NCI-H446 (cell line): ENCODE measurements around the gene UGCG.
A peak's percentile ranks its signal among the peaks of the same experiment; 100 is the strongest.
"Not testable (repeated sequence)": the region's sequence is repeated elsewhere in the genome, so short reads cannot be mapped to it uniquely, and the experiment has no call there.

Experiments
- DNase-seq, 2 experiments: peaks; one replicate each; lab custom pipeline; 2025; lab: John Stamatoyannopoulos, UW

The UGCG gene

DNA sequence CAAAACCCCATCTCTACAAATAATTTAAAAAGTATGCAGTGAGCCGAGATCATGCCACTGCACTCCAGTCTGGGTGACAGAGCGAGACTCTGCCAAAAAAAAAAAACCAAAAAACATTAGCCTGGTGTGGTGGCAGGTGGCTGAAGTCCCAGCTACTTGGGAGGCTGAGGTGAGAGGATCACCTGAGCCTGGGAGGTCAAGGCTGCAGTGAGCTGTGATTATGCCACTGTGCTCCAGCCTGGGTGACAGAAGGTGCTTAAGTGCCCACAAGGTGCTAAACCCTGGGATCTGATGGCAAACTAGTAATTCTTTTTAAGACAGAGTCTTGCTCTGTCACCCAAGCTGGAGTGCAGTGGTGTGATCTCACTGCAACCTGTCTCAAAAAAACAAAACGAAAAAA lies 5.7 kb upstream of the UGCG start:
- not testable (repeated sequence) for DNase-seq

DNA sequence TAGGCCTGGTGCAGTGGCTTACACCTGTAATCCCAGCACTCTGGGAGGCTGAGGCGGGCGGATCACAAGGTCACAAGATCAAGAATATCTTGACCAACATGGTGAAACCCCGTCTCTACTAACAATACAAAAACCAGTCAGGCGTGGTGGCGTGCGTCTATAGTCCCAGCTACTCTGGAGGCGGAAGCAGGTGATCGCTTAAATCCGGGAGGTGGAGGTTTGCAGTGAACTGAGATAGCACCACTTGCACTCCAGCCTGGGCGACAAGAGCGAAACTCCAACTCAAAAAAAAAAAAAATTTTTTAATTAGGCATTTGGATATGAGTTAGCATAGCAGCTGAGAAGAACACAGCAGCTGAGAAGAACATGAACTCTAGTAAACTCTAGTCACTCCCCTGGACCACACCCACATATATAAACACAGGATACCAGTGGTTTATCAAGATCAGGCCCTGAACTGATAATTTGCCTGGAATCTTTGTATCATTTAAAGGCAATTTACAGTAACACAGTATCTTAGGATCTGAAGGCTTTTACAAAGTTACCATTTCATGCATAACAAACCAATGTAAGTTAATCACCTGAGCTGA lies 4.6 kb upstream of the UGCG start:
- DNase-seq: no peak

GRCh38 chr9:111896942-111897600 lies 457 bp downstream of the UGCG start:
- no peak for DNase-seq

DNA sequence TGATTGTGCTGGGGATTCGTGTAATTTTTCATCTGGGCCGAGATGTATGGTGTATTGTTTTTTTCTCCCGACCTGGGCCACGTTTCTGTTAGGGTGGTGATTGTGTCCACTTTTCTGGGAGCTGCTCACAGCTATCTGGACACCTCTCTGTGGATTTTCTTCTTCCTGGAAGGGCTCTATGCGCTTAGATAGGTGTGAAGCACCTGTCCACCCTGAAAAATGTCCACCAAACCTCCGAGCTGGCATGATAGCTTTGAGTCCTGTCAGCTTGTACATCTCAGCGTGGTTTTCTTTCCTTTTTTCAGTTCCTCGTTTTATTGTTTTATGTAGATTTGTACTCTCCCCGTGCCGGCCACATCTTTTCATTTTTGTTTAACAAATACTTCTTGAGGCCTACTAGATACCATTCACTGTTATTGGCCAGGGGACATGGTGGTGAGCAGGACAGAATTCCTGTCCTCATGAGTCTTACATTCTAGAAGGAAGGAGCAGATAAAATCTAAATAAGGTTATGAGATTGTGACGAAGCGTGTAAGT lies 1.1 kb downstream of the UGCG start:
- DNase-seq: no peak

GRCh38 chr9:111898331-111899096 lies 1.9 kb downstream of the UGCG start:
- no peak for DNase-seq

- DNase-seq: no peak
Measured at GRCh38 chr9:111900151-111900857, 3.7 kb downstream of the UGCG start.

- no peak for DNase-seq
Measured at GRCh38 chr9:111900858-111901612, 4.4 kb downstream of the UGCG start.

GRCh38 chr9:111902391-111903139 lies 6.0 kb downstream of the UGCG start:
- DNase-seq: no peak

DNA sequence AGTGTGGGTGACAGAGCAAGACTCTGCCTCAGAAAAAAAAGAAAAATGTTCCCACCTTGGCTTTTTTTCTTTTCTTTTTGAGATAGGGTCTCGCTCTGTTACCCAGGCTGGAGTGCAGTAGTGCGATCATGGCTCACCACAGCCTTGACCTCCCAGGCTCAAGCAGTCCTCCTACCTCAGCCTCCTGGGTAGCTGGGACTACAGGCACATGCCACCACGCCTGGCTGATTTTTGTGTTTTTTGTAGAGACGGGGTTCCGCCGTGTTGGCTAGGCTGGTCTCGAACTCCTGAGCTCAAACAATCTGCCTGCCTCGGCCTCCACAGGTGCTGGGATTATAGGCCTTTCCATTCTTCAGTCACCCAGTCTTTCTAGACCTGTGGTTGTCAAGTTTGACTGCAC lies 6.9 kb downstream of the UGCG start:
- not testable (repeated sequence) for DNase-seq

DNA sequence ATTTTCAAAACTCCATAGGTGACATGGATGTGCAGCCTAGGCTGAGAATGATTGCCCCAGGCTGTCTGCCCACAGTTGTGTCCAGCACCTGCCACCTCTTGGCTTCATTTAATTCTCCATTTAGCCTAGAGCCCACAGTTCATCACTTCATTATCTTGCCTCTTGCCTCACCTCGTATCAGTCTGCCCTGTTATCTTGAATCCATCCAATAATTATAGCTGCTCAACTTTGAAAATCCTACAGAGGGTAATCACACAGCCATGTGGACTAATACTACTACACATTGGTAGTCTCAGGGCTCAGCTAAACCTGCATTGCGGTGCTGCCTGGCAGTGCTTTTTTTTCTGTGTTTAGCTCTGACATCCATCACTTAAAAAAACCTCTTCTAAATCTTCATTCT lies 7.4 kb downstream of the UGCG start:
- no peak for DNase-seq

DNA sequence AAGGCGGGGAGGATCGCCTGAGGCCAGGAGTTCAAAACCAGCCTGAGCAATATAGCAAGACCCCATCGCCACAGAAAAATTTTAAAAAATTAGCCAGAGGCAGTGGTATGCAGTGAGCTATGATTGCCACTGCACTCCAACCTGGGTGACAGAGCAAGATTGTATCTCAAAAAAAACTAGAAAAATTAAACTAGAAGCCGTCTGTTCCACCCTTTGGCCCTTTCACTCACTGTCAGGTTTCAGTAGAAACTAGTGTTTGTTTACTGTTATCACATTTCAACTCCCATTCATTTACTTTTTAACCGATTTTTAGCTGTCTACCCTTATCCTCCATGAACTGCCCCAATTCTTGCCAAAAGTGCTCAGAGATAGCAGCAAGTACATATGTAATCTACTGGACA lies 8.3 kb downstream of the UGCG start:
- DNase-seq: no peak

GRCh38 chr9:111907147-111907546 lies 10.5 kb downstream of the UGCG start:
- DNase-seq: no peak

DNA sequence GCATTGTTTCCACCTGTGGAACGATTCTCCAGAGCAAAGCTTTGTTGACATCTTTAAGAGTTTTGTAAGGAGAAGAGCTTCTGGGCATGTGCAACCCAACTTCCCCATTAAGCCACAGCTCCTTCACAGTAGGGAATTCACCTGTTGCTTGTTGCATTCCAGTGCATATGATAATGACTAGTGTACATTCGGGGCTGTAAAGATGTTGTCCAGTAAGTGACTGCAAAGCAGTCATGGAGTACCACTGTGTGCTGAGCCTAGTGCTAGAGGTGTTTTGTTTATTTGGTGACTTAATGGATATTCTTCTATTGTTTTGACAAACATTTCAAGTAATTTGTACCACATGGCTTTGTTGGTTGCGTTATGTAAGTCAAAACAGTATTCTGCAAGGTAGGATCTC lies 12.8 kb downstream of the UGCG start:
- no peak for DNase-seq

DNA sequence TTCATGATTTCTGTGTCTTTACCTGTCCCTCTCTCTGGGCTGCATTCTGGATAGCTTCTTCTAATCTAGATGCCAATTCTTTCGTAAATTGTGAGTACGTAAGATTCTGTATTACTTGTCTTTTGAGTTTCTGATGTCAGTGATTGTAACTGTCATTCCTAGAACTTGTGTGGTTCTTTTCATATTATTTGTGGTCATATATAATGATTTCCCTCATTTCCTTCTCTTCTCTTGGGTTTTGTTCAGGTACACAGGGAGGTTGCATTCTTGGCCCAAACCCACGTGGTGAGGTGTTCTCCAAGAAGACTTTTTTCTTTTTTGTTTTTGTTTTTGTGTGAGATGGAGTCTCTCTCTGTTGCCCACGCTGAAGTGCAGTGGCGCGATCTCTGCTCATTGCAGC lies 13.8 kb downstream of the UGCG start:
- no peak for DNase-seq

DNA sequence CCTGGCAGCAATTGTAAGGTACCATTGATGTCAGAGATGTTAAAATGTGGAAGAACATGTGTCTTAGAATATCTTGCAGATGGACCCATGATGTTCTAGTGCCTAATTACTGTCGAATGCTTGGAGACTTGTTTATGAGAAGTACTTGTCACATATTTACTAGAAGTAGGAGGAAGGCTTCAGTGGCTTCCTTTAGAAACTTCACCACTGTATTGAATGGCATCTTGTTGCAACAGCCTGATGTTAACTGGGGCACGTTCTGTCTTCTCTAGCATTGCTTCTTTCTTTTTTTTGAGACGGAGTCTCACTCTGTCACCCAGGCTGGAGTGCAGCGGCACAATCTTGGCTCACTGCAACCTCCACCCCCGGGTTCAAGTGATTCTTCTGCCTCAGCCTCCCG lies 16.5 kb downstream of the UGCG start:
- no peak for DNase-seq

- DNase-seq: peak in 1 of 2 experiments; percentile 4
Measured at GRCh38 chr9:111914749-111915424, 18.3 kb downstream of the UGCG start.

- no peak for DNase-seq
Measured at GRCh38 chr9:111915425-111915758, 18.8 kb downstream of the UGCG start.

DNA sequence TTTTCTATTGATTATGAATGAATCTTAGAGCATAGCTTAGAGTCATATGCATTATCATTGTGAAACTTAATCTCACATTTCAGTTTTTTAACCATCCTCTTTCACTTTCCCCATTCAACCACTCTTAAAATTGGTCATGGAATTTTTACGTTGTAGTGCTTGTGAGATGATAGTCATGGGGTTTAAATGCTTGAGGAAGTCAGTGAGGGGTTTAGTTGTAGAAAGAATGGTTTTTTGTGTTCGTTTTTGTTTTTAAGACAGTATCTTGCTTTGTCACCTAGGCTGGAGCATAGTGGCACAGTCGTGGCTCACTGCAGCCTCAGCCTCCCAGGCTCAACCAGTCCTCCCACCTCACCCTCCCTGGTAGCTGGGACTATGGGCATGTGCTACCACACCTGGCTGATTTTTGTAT lies 19.6 kb downstream of the UGCG start:
- DNase-seq: no peak

- no peak for DNase-seq
Measured at GRCh38 chr9:111917201-111917600, 20.6 kb downstream of the UGCG start.

GRCh38 chr9:111917980-111918379 lies 21.4 kb downstream of the UGCG start:
- DNase-seq: no peak

- DNase-seq: no peak
Measured at GRCh38 chr9:111919875-111920274, 23.3 kb downstream of the UGCG start.
